Measurements from ENCODE around the gene HS6ST2.

DNA sequence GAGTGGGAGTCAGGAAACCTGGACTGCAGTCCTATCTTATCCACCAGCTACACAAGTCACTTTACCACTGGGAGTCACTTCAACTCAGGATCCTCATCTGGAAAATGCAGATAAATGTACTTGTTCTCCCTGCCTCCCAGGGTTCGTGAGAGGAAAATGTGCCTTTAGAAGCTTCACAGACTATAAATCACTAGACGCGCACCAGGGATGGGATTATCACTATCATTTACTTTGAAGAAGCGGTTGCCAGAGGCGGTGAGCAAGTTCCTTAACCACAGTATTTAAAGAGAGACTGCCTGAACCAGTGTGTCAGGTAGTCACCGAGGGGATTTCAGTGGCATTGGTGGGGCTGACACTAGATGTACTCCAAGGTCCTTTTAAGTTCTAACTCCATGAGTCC is 219.5 kb downstream of the HS6ST2 start:
- TF ChIP-seq, protein P1, sequence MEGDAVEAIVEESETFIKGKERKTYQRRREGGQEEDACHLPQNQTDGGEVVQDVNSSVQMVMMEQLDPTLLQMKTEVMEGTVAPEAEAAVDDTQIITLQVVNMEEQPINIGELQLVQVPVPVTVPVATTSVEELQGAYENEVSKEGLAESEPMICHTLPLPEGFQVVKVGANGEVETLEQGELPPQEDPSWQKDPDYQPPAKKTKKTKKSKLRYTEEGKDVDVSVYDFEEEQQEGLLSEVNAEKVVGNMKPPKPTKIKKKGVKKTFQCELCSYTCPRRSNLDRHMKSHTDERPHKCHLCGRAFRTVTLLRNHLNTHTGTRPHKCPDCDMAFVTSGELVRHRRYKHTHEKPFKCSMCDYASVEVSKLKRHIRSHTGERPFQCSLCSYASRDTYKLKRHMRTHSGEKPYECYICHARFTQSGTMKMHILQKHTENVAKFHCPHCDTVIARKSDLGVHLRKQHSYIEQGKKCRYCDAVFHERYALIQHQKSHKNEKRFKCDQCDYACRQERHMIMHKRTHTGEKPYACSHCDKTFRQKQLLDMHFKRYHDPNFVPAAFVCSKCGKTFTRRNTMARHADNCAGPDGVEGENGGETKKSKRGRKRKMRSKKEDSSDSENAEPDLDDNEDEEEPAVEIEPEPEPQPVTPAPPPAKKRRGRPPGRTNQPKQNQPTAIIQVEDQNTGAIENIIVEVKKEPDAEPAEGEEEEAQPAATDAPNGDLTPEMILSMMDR (IDR thresholded peaks at IDR 0.05): no peak
- TF ChIP-seq EZH2phosphoT487 (IDR thresholded peaks at IDR 0.05): no peak

All from neural progenitor cell (in vitro differentiated cells).